GOT3 (cell line): ENCODE measurements around the gene CELSR3.

Experiments
- DNase-seq: peaks from one replicate; lab custom pipeline; 2025; ENCODE audit warnings: mixed read lengths; lab: John Stamatoyannopoulos, UW

CELSR3 gene

GRCh38 chr3:48633256-48633655 is 29.4 kb downstream of the CELSR3 start:
- DNase-seq: no peak

DNA sequence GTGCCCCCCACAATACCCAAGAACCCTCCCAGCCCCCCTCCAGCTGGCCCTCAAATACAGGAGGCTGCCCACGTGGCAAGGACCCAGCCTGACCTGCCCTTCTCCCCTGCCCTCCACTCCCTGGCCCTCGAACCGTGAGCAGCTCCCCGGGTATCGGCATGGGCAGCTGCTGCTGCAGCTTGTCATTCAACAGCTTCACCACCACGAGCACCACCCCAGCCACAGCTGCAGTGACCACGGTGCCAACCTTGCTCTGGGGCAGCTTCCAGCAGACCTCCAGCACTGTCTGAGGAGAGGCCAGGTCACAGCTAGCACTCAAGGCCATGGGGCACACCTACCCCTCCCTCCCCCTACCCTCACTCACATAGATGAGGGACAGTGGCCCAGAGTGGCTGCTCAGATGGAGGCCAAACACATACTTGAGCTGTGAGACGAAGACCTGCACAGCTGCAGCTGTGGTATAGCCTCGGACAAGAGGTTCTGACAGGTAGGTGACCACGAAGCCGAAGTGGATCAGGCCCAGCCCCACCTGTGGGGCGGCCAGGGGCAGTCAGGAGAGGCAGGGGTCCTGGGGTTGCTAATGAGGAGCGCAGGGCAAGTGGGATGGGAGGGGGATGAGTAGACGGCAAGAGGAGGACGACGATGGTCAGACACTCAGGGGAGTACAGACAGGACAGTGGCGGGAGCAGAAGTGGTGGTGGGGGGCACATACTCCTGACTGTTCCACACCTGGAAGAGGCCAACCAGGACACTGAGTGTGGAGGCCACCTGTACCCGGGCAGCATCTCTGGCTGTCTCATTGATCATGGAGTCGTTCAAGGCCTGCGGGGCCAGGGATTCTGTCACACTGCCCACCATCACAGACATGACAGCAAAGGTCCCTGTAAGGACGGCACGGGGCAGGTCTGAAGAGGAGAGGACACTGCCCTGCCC is 30.9 kb downstream of the CELSR3 start:
- no peak for DNase-seq

DNA sequence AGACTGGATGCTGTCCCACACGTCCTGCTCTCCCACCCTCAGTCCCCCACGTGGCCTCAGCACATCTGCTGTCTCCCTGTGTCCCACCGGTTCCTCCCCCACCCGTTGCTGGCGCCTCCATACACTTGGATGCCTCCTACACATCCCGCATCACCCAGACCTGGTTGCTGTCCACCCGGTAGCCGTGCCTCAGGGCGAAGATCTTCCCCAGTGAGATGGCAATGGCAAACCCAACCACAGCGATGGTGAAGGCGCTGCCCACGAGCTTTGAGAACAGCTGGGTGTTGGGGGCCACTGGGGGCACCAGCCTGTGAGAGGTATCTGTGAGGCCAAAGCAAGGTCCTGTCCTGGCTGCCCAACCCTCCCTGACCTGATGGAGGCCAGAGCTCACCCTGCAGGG is 31.9 kb downstream of the CELSR3 start:
- DNase-seq: no peak

- no peak for DNase-seq
Measured at GRCh38 chr3:48630407-48630806, 32.3 kb downstream of the CELSR3 start.

DNA sequence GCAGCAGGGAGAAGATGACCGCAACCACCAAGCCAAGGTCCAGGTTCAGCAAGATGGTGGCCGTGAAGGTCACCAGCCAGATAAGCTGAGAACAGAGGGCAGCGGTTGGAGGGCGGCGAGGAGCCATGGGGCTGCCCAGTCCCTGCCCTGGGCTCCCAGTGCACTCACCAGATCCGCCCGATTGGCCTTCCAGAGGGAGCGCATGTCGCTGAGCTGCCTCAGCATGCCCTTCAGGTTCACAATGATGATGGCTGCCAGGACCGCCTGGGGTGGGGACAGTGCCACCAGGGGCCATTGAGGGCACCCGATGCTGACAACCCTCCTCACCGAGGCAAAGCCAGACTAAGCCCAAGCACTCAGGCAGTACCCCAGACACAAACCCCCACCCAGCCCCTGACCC is 32.8 kb downstream of the CELSR3 start:
- no peak for DNase-seq

DNA sequence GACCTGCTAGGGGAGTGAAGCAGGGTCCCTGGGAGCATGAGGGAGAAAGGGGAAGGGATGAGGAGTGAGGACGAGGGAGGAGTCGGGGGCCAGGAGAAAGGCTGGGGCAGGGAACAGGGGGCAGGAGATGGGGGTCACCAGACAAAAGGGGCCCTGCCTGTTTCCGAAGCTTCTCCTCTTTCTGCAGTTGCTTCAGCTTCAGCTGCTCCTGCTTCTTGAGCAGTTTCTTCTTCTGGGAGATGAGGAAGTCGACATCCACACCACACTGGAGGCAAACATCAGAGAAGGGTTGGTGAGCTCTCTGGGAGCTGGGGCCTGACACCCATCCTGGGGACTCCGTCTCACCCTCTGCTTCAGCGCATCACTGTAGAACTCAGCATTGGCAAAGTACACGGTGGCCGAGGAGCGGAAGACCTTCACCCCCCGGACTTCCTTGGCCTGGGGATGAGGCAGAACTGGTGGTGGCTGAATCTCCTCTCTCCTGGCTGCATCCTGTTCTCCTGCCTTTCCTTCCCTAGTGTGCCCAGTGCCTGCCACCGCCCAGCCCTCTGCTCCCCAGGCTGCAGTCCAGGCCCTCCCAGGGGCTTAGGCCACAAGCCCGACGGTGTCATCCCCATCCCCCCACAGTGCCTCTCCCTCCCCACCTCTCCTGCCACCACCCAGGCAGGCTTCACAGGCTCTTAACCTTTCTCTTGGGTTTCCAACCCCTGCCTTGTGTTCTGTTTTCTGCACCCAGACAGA is 34.2 kb downstream of the CELSR3 start:
- DNase-seq: no peak

- no peak for DNase-seq
Measured at GRCh38 chr3:48625600-48625999, 37.1 kb downstream of the CELSR3 start.

GRCh38 chr3:48624767-48625166 is 37.9 kb downstream of the CELSR3 start:
- DNase-seq: no peak

DNA sequence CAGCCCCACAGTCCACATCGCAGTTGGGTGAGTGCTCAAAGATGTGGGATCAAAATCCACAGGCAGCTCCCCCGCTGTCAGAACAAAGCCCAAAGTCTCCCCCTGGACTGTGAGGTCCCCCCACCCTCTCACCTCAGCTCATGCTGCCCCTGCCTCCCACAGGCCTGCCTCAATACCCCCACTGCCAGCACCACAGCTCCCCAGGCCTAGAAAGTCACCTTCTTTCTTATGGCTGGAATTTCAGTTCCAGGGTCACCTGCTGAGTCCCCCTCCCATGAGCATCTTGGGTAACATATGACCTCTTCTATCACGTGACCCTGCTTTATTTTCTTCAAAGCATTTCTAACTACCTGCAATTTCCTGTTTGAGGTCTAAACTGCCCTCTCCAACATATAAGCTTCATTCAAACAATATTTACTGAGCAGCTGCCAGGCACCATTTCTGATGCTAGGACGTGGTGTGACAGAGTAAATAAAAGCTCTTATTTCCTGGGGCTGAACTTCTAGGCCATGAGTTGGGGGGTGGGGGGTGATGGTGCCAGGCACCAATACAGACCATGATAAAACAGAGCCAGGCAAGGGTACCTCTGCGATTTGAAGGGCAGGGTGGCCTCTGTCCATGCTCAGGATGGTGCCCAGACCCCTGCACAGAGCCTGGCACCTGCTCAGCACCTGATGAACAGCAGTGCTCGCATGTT is 38.7 kb downstream of the CELSR3 start:
- DNase-seq: no peak

- no peak for DNase-seq
Measured at GRCh38 chr3:48621461-48621869, 41.2 kb downstream of the CELSR3 start, which contains the start of gene TMEM89. TSS of gene TMEM89 (minus strand) at chr3:48621769. CDS start at chr3:48621756, 13 bp downstream.

DNA sequence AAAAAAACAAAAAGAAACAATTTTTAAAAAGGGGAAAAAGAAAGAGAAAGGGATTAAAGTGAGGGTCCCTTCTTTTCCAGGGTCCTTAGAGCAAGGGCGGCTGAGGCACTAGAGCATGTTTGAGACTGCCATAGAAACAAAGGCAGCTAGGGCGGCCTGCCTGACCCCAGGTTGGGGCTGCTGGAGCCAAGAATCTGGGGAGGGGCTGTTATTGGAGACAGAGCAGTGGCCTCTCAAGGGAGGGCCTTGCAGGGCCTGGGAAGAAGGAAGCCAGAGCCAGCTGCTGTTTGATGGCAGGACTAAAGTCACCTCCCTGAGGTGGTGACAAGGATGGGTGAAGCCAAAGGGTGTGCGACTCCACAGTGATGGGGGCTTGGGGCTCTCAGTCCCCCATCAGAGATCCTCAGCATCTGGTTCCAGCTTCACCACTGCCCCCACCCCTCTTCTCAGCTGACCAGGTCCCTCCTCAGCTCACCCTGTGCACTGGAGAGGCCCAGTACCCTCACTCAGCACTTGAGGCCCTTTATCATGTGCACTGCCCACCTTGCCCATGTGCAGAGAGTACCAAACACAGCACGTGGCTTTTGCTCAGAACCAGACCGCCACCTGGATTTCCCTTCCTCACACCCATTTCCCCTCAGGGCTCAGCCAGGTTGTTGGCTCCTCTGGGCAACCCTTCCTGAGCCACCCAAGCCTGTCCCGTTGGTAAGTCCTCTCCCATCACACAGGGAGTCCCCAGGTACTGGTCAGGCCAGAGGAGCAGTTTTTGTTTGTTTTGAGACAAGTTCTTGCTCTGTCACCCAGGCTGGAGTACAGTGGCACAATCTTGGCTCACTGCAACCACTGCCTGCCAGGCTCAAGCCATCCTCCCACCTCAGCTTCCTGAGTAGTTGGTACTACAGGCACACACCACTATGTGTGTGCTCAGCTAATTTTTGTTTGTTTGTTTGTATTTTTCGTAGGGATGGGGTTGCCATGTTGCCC is 42.9 kb downstream of the CELSR3 start:
- no peak for DNase-seq

DNA sequence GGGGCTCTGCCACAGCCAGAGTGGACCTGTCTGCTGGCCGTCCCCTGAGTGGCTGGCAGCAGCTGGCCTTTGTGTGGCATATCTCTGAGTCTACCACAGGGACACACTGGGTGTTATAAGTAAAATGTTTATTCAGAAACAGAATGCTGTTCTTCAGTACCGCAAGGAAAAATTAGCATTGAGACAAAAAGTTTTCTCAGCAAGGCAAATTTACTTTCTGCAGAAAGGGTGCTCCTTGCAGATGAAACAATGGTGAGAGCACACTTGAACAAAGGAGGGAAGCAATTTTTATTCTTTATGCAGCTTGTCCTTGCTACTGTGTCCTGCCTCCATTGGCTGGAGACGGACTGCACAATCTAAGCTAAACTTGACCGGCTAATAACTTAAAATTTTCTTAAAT is 45.1 kb downstream of the CELSR3 start:
- DNase-seq: no peak

GRCh38 chr3:48614044-48614443 is 48.6 kb downstream of the CELSR3 start:
- no peak for DNase-seq

DNA sequence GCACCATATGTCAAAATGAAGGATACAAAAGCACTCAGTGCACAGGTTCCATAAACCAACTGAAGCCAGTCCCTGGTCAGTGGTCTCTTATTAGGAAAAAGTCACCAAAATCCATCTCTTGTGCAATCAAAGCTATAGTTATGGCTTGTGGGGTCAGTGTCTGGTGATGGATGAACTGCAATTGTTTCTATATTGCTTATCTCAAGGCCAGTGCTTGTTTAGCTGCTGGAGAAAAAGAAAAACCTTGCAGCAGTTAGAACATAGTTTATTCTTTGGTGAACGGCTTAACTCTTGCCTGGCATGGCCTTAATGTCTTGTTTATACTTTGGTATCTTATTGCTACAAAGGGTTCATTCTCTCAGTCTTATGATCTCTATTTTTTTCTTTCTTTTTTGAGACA is 50.4 kb downstream of the CELSR3 start:
- DNase-seq: no peak

- DNase-seq: peak; percentile 83
Measured at GRCh38 chr3:48609088-48610005, 53.3 kb downstream of the CELSR3 start, which contains the start of gene UQCRC1. TSS of gene UQCRC1 (minus strand) at chr3:48609646. CDS start at chr3:48609620, 26 bp downstream.

DNA sequence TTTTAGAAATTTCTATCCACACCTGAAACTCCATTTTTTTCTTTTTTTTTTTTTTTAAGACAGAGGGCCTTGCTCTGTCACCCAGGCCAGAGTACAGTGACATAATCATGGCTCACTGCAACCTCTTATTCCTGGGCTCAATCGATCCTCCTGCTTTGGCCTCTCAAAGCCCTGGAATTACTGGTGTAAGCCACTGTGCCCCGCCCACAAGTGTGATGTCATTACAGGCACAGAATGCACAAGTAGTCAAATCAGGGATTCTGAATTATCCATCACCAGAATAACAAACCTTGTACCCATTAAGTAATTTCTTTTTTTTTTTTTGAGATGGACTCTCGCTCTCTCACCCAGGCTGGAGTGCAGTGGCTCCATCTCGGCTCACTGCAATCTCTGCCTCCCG is 55.2 kb downstream of the CELSR3 start:
- DNase-seq: no peak

- DNase-seq: no peak
Measured at GRCh38 chr3:48601622-48601994, 61.1 kb downstream of the CELSR3 start.

- no peak for DNase-seq
Measured at GRCh38 chr3:48600711-48601621, 61.7 kb downstream of the CELSR3 start.
